Kasumi-1 (cell line): ENCODE data around the gene RUVBL1.

Experiments
- DNase-seq, 2 experiments: peaks; one replicate each; lab custom pipeline; 2025; lab: John Stamatoyannopoulos, UW

Gene RUVBL1

DNA sequence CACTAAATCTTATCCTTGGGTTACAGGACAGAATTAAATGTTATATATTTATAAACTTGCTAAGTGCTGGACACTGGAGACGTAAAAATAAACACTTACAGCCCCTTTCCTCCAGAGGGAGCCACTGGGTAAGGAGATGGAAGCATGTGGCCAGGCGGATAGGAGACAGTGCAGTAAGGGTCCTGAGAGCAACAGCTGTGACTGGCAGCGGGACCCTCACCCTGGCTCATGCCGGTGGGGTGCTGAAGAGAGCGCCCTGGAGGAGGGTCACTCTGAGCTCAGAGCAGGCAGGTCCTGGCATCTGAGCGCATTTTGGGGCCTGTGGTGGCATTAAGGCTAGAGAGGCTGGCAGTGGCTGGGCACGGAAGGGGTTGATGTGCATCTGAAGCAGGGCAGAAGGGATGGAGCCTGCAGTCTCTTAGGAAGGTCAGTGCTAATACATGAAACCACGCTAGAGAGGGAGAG lies 55.4 kb downstream of the RUVBL1 start:
- DNase-seq: peak; percentile 69 to 72

DNA sequence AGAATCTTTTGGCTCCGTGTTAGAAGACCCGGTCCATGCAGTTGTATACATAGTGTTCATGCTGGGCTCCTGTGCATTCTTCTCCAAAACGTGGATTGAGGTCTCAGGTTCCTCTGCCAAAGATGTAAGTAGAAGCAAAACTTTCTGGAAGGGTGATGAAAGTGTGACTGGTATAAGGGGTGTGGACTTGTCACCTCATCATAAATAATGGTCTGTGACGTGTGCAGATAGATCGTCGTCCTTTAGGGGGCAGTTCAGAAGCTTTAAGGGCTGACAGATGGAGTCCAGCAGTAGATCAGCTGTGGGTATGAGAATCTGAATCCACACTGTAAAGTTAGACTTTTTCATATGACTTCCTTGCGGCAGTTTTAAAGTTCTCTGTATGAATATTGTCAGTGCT lies 56.1 kb downstream of the RUVBL1 start:
- DNase-seq: peak; percentile 22 to 26

DNA sequence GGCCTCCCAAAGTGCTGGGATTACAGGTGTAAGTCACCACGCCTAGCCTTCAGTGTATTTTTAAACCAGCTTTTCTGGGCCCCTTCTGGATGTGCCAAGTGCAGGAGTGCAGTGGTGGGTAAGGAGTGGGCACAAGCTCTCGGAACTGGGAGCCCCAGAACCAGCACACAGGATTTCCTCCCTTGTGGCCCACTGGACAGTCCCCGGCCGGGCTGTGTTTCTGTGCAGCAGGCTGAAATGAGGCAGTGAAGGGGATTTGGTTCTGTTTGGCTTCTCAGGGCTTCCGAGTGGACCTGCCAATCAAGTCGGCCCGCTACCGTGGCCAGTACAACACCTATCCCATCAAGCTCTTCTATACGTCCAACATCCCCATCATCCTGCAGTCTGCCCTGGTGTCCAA lies 56.9 kb downstream of the RUVBL1 start:
- DNase-seq: no peak

DNA sequence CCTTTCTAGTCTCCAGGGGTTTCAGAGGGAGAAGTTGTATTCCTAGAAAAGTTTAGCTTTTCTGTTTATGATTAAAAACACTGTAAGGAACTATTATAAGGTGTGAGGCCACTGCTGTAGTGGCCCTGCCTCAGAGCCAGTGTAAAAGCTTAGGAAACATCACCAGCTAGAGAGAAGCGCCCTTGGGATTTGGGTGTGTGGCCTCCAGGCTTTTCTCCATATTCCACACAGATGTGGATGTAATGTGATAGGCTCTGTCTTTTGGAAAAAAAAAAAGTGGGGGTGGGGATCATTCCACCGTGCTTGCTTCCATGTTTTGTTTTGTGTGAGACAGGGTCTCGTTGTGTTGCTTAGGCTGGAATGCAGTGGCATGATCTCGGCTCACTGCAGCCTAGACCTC lies 57.5 kb downstream of the RUVBL1 start:
- no peak for DNase-seq

DNA sequence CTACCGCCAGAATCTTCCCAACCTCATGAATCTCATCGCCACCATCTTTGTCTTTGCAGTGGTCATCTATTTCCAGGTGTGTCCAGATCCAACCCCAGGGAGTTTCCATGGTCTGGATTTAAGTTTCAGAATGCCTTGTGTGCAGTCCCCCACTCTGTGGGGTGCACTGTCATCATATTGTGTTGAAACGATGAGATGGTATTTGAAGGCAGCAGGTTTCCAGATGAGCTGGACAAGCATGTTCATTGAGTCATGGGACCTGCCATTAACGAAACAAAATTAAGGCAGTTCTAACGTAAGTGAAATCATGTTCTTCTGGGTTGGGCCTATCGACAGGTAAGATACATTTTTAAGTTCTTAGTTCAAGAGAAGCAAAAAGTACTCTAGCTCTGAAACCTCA lies 58.6 kb downstream of the RUVBL1 start:
- no peak for DNase-seq

DNA sequence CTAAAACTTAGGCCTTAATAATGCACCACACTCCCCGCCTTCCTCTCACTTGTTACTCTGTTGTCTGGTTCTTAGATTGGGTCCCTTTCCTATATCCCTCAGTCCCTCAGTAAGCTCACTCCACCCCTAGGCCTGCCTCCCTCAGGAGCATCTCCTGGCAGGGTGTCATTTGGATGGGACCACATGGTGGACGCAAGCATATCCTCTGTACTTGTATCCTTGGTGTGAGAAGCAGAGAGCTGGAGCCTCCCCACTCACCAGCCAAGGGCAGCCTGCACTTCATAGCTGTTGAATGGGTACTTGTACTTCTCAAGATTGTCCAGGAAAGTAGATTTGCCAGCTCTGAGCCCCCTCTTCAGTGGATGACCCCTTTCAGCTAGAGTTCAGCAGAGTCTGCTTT lies 59.7 kb downstream of the RUVBL1 start:
- no peak for DNase-seq

DNA sequence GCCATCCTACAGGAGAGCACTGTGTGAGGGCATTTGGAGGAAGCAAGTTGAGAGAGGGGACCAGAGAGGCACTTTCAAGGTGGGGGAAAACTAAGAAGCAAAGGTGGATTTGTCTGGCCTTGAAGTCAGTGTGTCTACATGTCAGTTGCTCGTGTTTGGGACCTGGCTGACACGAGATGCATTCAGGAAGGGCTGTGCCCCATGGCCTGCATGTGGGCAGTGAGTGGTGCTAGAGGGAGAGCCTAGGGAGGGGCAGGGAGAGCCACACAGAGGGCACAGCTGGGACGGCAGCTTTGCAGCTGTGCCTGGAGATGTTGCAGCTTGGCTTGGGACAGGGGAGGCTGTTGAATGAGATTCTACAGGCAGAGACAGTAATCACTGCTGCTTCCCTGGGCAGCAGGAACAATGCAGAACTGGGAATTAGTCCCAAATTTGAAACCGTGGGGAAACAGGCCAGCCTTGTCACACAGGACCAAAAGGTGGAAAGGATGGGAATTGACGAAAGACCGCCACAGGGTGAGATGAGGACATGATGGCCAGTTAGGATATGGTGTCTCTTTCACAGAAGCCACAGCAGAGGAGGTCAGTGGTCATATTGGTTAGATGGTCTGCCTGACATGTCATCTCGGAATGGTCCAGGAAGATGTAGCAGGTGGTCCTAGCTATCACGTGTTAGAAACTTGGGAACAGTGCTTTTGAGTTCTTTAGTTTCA lies 61.4 kb downstream of the RUVBL1 start:
- DNase-seq: no peak

DNA sequence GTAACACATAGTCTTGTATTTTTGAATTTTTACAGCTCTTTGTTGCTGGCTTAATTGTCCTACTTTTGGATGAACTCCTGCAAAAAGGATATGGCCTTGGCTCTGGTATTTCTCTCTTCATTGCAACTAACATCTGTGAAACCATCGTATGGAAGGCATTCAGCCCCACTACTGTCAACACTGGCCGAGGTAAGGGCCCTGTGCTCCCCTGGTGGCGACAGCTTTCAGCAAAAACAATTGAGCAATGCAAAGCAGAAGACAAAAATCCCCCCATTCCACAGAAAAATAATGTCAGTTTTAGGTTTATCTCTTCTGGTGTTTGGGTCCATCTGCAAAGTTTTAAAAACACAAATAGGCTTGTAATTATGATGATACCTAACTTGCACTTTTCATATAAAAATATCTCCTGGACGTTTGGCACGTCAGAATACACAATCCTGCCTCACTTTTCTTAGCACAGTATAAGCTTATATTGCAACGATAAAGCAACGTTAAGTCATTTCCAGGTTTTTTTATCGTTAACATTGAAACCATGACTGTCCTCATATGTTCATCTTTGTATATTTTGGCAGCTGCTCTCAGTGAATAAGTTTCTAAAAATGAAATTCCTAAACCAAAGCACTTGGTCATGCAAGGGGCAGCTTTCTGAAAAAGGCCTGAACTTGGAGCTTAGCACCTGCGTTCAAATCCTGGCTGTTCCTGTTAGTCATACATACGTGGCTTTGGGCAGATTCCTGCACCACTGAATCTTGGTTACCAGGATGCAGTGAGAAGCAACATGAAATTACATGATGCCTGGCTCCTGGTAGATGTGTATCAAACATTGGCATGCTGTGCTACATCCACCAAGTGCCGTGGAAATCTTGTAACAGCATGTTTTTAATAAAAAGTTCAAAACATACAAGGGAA lies 62.9 kb downstream of the RUVBL1 start:
- DNase-seq: no peak

DNA sequence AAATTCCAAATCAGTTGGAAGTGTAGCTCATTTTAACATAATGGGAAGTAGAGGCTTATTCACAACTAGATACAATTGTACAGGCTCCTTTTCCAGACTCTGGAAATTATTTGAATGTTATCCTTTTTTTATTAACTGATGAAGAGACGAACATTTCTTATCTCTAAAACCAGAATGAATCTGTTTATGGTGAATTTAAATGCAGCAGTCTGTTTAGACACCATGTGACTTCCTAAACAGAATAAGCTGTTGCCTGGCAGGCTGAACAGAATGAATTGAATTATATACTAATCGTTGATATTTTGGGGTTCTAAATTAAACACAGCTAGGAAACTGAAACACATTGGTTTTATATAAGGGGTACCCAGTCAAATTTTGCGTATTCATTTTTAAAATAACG lies 67.4 kb downstream of the RUVBL1 start:
- no peak for DNase-seq

DNA sequence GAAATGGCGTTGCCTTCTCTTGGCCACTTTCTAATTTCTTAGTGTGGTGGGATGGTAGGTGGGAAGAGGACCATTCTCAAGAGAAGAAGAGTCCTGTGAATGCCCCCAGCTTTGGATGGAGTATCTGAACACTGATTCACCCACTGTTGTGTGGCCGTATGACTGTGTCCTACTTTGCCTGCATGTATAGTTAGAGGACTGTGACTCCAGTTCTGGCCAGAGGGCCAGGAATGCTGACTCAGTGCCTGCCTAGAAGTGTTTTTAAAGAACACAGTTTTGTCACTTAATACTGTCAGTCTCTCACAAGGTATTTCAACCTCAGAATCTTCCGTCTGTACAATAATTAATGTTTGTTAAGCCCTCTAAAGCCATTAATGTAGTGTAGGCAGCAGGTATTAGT lies 69.2 kb downstream of the RUVBL1 start:
- no peak for DNase-seq

DNA sequence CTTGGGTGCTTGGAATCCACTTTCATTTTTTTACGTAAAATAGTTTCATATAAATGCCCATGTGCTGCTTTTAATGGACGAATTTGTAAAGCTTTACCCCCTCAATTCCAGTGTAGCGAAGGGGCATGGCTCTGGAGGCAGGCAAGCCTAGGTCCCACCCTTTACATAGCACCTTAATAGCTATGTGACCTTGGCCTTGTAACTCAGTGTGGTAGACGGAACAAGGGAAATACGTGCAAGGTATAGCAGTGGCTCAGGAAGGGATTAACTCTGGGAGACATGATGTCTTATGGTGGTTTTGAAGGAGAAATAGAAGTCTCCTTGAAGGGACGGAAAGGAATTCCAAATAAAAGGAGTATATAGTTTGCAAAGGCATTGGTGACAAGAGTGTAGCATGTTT lies 70.0 kb downstream of the RUVBL1 start:
- DNase-seq: no peak

DNA sequence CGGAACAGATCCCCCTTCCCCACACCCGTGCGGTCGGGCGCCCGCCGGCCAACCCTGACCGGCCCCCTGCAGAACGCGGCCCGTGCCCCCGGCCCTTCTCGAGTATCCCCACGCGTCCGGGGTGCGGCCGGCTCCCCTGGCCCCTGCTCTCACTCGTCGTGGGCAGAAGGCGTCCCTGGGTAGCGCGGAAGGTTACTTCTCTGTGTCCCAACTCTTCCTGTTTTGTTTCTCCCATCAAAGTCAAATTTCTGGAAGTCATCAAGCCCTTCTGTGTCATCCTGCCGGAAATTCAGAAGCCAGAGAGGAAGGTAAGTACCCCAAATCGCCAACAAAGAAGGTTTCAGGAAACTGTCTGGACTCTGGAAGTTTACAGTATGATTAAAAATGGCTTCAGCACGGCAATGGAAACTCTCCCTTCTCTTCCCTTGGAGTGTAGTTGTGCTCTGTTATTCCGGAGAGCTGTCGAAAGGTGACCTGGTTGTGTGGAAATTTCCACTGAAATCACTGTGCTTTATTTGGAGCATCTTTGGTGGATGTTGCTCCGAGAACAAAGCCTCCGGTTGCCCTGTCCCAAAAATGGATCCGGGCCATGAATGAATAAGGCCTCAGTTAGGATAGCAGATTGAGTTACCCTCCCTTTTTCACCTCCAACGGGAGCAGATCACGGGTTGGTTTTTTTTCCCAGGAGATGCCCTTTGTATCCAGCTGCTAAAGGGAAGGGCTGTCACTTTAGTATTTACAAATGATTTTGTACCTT lies 70.8 kb downstream of the RUVBL1 start:
- no peak for DNase-seq

DNA sequence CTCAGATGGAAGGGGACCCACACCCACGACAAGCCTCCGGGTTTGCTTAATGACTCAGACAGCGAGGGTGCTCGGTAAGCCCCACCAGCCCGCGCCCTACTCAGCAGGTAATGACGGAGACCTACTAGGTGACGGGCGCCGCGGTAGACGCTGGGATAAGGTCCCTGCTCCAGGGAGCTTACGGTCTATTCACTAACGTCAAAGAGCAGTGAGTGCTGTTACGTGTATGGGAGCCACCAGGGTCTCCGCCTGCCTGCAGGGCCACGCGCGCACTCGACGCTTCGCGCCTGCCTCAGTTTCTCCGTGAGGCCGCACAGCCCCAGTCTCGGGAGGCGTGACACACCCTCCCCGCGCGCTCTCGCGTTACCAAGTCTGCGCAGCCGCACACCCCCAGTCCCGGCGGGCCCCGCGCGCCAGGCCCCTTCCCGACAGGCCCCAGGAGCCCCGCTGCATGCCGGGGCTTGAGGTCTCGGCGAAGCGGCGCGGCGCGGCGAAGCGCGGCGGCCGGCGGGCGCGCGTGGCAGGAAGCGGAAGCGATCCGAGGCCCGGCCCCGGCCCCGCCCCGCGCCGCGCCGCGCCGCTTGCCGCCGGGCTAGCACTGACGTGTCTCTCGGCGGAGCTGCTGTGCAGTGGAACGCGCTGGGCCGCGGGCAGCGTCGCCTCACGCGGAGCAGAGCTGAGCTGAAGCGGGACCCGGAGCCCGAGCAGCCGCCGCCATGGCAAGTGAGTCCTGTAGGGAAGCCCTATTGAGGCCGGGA lies 71.6 kb downstream of the RUVBL1 start, which contains the start of gene SEC61A1:
SEC61A1 (plus strand) TSS at position 601 of the 758 bp plus-strand sequence; CDS start at position 717, 116 bp downstream.
- peak; percentile 87 to 91 for DNase-seq

DNA sequence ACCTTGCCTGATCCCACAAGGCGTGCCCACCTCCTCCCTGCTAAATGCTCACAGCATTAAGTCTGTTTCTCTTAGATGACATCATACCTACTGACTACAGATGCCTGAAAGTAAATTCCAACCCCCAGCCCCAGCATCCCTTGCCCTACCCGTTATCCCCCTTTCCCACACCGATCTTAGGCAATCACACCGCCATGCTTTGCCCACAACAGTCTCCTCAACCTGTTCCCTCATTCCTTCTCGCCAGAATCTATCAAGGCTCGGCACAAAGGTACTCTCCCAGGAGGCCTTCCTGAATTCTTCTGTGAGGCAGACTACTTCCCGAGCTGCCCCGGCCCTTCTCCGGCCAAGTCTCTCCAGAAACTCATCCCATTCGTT lies 72.2 kb downstream of the RUVBL1 start:
- DNase-seq: peak in 1 of 2 experiments; percentile 54

DNA sequence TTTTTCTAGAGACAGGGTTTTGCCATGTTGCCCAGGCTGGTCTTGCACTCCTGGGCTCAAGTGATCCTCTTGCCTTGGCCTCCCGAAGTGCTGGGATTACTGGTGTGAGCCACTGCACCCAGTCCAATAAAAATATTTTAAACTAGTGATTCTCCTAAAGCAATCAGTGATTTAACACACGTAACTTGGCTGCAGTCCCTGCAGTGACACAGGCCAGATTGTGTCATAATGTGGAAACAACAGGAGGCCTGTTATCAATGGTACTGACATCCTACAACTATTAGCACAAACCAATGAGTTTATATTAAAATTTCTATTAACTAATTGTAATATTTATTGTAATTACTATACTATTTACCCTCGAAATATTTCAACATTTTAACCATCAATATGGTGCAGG lies 73.0 kb downstream of the RUVBL1 start:
- no peak for DNase-seq

DNA sequence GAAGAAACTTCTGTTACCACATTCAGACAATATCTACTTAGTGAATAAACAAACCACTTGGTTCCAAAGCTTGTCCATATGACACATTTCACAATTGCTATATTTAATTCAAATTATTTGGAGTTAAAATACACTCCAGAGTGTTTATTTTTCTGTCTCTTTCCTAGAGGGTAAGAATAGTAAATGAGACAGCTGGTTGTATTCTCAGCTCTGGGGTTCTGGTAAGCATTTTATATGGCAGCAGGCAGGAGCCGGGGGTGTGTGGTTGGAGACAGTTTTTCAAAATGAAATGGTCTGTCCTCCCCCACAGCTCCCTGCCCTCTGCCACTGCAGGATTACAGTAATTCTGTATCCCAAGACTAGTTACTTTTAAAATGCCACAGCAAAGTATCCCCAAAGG lies 82.3 kb downstream of the RUVBL1 start:
- DNase-seq: no peak

DNA sequence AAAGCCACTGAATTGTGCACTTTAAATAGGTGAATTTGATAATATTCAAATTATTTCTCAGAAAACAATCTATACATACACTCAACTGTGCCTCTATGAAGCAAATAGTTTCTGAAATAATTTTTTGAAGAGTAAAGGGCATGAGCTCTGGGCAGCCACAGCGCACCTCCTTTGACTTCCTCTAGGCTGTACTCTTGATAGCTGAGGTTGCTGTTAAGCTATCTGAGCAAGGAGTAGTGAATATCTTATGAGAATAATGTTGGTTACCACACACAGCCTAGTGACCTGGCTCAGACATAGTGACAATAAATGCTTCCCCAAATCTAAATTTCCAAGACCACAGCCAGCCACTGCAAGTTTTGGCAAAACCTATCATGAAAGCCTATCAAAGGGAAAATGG lies 83.0 kb downstream of the RUVBL1 start:
- DNase-seq: no peak

DNA sequence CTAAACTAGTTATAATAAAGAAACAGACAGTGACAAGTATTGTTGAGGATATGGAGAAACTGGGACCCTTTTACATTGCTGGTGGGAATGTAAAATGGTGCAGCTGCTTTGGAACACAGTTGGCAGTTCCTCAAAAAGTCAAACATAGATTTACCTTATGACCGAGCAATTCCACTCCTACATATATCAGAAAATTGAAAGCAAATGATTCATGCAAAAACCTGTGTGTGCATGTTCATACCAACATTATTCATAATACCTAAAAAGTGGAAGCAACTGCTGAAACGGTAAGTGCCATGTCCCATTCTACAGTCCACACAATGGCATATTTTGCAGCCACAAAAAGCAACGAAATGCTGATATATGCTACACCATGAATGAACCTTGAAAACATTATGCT lies 83.6 kb downstream of the RUVBL1 start:
- no peak for DNase-seq

DNA sequence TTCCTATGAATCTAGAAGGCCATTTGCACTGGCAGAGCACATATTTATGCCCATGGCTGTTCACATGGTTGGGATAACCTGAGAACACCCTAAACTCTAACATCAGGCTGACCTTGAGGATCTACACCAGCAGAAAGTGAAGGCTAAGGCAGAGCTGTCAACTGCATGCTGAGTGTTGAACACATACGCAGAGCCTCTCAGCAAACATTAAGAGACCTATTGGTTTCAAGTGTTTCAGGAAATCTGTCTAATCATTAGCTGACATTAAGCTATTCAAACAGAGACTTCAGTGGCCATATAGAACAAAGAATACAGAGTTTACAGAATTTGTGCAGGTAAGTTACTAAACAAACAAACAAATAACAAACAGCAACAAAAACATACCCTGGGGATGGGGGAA lies 87.5 kb downstream of the RUVBL1 start:
- no peak for DNase-seq

DNA sequence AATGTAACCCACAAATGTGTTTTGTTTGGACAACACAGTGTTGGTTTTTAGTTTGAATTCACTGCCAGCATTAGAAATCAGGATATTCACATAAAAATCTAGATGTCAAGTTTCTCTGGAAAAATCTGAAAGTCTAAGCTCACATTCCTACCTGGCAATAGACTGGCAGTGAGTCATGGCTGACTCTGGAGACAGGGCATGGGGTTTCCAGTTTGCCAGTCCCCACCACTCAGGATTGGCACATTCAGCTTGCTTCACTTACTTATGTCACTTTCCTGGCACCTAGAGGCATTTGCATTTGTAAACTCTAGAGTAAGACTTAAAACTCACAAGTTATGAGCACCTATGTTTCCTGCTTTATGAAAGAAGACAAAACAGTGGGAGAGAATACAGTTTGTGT lies 90.5 kb downstream of the RUVBL1 start:
- no peak for DNase-seq
